Liver (tissue), 9 donors: Measurements from ENCODE around the gene ESD. TPM values are rescaled to one million over a fixed set of nuclear protein-coding genes. Genes with fewer than 3 reads are reported as not detected.

ENCODE experiments used
- DNase-seq: peaks from one replicate; pipeline ENCODE4 v3.0.0-alpha.2; 2017; ENCODE audit warnings: low spot score
- H3K27ac ChIP-seq, 2 donors: one replicate each; pipeline ENCODE4 v1.7.0; 2013; ENCODE audit warnings: inconsistent platforms in 2 of 2, low read length in 2 of 2, control low read depth in 1 of 2, low read depth in 1 of 2, mild to moderate bottlenecking in 1 of 2
- H3K27me3 ChIP-seq, 4 donors: one replicate each; pipeline versions ENCODE4 v1.6.1 to v1.7.0; 2013; ENCODE audit warnings: low read length in 3 of 4, inconsistent platforms in 1 of 4, mild to moderate bottlenecking in 1 of 4, moderate library complexity in 1 of 4; ENCODE audit not compliant: control insufficient read depth in 4 of 4, insufficient read depth in 4 of 4
- H3K36me3 ChIP-seq, 4 donors: one replicate each; pipeline versions ENCODE4 v1.6.1 to v1.7.0; 2013; ENCODE audit warnings: low read length in 3 of 4, mild to moderate bottlenecking in 3 of 4, low read depth in 1 of 4, moderate library complexity in 1 of 4; ENCODE audit not compliant: control insufficient read depth in 4 of 4, insufficient read depth in 3 of 4
- H3K4me1 ChIP-seq, 4 donors: one replicate each; pipeline versions ENCODE4 v1.6.1 to v1.7.0; 2013; ENCODE audit warnings: low read length in 3 of 4, mild to moderate bottlenecking in 3 of 4, moderate library complexity in 1 of 4; ENCODE audit not compliant: control insufficient read depth in 4 of 4, insufficient read depth in 4 of 4
- H3K4me3 ChIP-seq, 3 donors: one replicate each; pipeline versions ENCODE4 v1.6.1 to v1.7.0; 2013; ENCODE audit warnings: low read length in 3 of 3, control low read depth in 1 of 3, low read depth in 1 of 3, mild to moderate bottlenecking in 1 of 3
- H3K9ac ChIP-seq, 2 donors: one replicate each; pipeline ENCODE4 v1.7.0; 2013; ENCODE audit warnings: low read length in 2 of 2, mild to moderate bottlenecking in 2 of 2, moderate library complexity in 2 of 2, control low read depth in 1 of 2, low read depth in 1 of 2
- H3K9me3 ChIP-seq, 4 donors: one replicate each; pipeline versions ENCODE4 v1.6.1 to v1.7.0; 2013; ENCODE audit warnings: low read length in 3 of 4; ENCODE audit not compliant: control insufficient read depth in 4 of 4
- ATF3 ChIP-seq: IDR thresholded peaks from 2 replicates; pipeline ENCODE4 v1.6.1; 2016; ENCODE audit warnings: antibody characterized with exemption
- EGR1 ChIP-seq, 2 donors: IDR thresholded peaks; 2 replicates each; pipeline ENCODE4 v1.6.1; 2016 to 2018; ENCODE audit warnings: antibody characterized with exemption in 2 of 2, low read depth in 2 of 2
- FOXA1 ChIP-seq: IDR thresholded peaks from 2 replicates; pipeline ENCODE4 v1.6.1; 2016; ENCODE audit warnings: antibody characterized with exemption
- FOXA2 ChIP-seq: IDR thresholded peaks from 2 replicates; pipeline ENCODE4 v1.6.1; 2016; ENCODE audit warnings: antibody characterized with exemption
- GABPA ChIP-seq, 2 donors: IDR thresholded peaks in 1 of 2; conservative IDR thresholded peaks in 1 of 2; 2 replicates each; pipeline ENCODE4 v1.6.1; 2016; ENCODE audit warnings: antibody characterized with exemption in 2 of 2, mild to moderate bottlenecking in 1 of 2, moderate library complexity in 1 of 2
- HNF4A ChIP-seq, 2 donors: conservative IDR thresholded peaks; 2 replicates each; pipeline ENCODE4 v1.6.1; 2016; ENCODE audit warnings: antibody characterized with exemption in 2 of 2, mild to moderate bottlenecking in 2 of 2
- JUND ChIP-seq, 2 donors: IDR thresholded peaks; 2 replicates each; pipeline ENCODE4 v1.6.1; 2016; ENCODE audit warnings: antibody characterized with exemption in 2 of 2
- MAX ChIP-seq: IDR thresholded peaks from 2 replicates; pipeline ENCODE4 v1.6.1; 2016; ENCODE audit warnings: antibody characterized with exemption
- NR2F2 ChIP-seq: IDR thresholded peaks from 2 replicates; pipeline ENCODE4 v1.6.1; 2016; ENCODE audit warnings: antibody characterized with exemption
- RAD21 ChIP-seq, 2 donors: IDR thresholded peaks; 2 replicates each; pipeline ENCODE4 v1.6.1; 2016; ENCODE audit warnings: antibody characterized with exemption in 2 of 2, mild to moderate bottlenecking in 2 of 2
- REST ChIP-seq: IDR thresholded peaks from 2 replicates; pipeline ENCODE4 v1.6.1; 2016; ENCODE audit warnings: antibody characterized with exemption, mild to moderate bottlenecking
- RXRA ChIP-seq, 2 donors: IDR thresholded peaks; 2 replicates each; pipeline ENCODE4 v1.6.1; 2017 to 2018; ENCODE audit warnings: antibody characterized with exemption in 2 of 2, mild to moderate bottlenecking in 1 of 2
- SP1 ChIP-seq: IDR thresholded peaks from 2 replicates; pipeline ENCODE4 v1.6.1; 2018; ENCODE audit warnings: antibody characterized with exemption, mild to moderate bottlenecking
- TAF1 ChIP-seq: conservative IDR thresholded peaks from 2 replicates; pipeline ENCODE4 v1.6.1; 2016; ENCODE audit warnings: antibody characterized with exemption, mild to moderate bottlenecking
- YY1 ChIP-seq: IDR thresholded peaks from 2 replicates; pipeline ENCODE4 v1.6.1; 2016; ENCODE audit warnings: antibody characterized with exemption, mild to moderate bottlenecking
- ZBTB33 ChIP-seq: IDR thresholded peaks from 2 replicates; pipeline ENCODE4 v1.6.1; 2016; ENCODE audit warnings: antibody characterized with exemption
- WGBS: extraction: QIAGEN DNeasy Blood & Tissue Kit; methylation state at CpG from one replicate; pipeline ENCODE4 v1.1.7; 2013; 5-methylcytosine and 5-hydroxymethylcytosine counted together
- polyA plus RNA-seq, 2 donors: library from polyadenylated mRNA; stranded (reverse) in 1 of 2; unstranded in 1 of 2; fragments of 200-250 nt in 1 of 2; fragments of >200 nt in 1 of 2; fragmentation: Nextera tagmentation in 1 of 2; extraction: Ambion mirVana in 1 of 2; gene quantifications; one replicate each; pipeline versions ENCODE4 v1.2.1 to v1.2.3, GENCODE V29; 2013 to 2015
- total RNA-seq, 2 donors: library from RNA; depleted of rRNA; stranded (reverse); fragments of >200 nt; gene quantifications; one replicate each; pipeline ENCODE4 v1.2.3, GENCODE V29; 2014
- donor health status: healthy.
- donor health status: healthy.
- donor health status: healthy.
- donor health status: healthy.
- donor health status: healthy.

Gene ESD
- total and polyA plus RNA-seq, 4 donors, result 63.3 to 146 (median 72.0) TPM

GRCh38 chr13:46796129-46796514 is 839 bp downstream of the ESD start:
- Histone ChIP-seq H3K36me3 (peaks cover 0 to 3% (median 2%) of the 10 kb centered on the region in 4 donors), H3K4me3 (peak overlapping the region; percentile 62 to 99 (median 91)), H3K9ac (peak overlapping the region; percentile 31 to 84), H3K9me3 (no peaks in the 10 kb centered on the region), H3K27ac (peak overlapping the region; percentile 81 to 93), H3K27me3 (no peaks in the 10 kb centered on the region), H3K4me1 (peaks cover 8 to 59% (median 35%) of the 10 kb centered on the region in 4 donors)
- DNase-seq, result no peak
- TF ChIP-seq RAD21 (IDR thresholded peaks at IDR 0.05) (no peak), TAF1 (no peak), RXRA (IDR thresholded peaks at IDR 0.05) (no peak), ATF3 (no peak), REST (no peak), SP1 (no peak), HNF4A (conservative IDR thresholded peaks at IDR 0.05) (no peak), FOXA1 (no peak), JUND (IDR thresholded peaks at IDR 0.05) (no peak), EGR1 (IDR thresholded peaks at IDR 0.05; ENCODE audit: low read depth in 2 of 2) (no peak), GABPA (IDR thresholded peaks at IDR 0.05 in 1 of 2, conservative IDR thresholded peaks at IDR 0.05 in 1 of 2) (no peak), FOXA2 (no peak), ZBTB33 (no peak), NR2F2 (no peak), MAX (no peak), YY1 (no peak)
- WGBS, result 57% methylated on average over 5 of the region's 5 CpGs

- H3K4me3 ChIP-seq, result no peak overlapping the region
- H3K4me1 ChIP-seq, result peaks cover 8 to 52% (median 32%) of the 10 kb centered on the region in 4 donors
Measured at GRCh38 chr13:46795321-46795720, 1.6 kb downstream of the ESD start.

More at GRCh38 chr13:46795321-46795720, 1.6 kb downstream of the ESD start:
- 95% methylated on average over 6 of the region's 6 CpGs for WGBS
- H3K9ac ChIP-seq, result no peak overlapping the region
- TF ChIP-seq GABPA (IDR thresholded peaks at IDR 0.05 in 1 of 2, conservative IDR thresholded peaks at IDR 0.05 in 1 of 2) (no peak), REST (no peak)
- no peaks in the 10 kb centered on the region for H3K9me3 ChIP-seq
- peaks cover 1 to 11% (median 8%) of the 10 kb centered on the region in 4 donors for H3K36me3 ChIP-seq
- DNase-seq, result no peak
- no peaks in the 10 kb centered on the region for H3K27me3 ChIP-seq
- no peak overlapping the region for H3K27ac ChIP-seq
